Pancreas (tissue), 10 donors: Measurements from ENCODE around the gene U2AF1L4. TPM values are rescaled to one million over a fixed set of nuclear protein-coding genes. Genes with fewer than 3 reads are reported as not detected.

ENCODE experiments used
- ATAC-seq, 4 donors: fragments of 200-7000 bp; cut with Tn5 transposase; one replicate each; pipeline versions ENCODE4 v1.8.0 to v1.9.1; 2020; ENCODE audit warnings: mild to moderate bottlenecking in 4 of 4, moderate library complexity in 4 of 4
- DNase-seq, 6 donors: peaks; one replicate each; pipeline ENCODE4 v3.0.0-alpha.2; 2020
- FAIRE-seq: peaks from 2 replicates; lab custom pipeline; 2012; peaks lifted over from hg19 to GRCh38; lab: Jason Lieb, UNC
- H3K27ac ChIP-seq, 4 donors: fragments of 200-600 bp; sonication (generic); 1 replicate in 3 of 4; 2 replicates in 1 of 4; pipeline versions ENCODE4 v1.5.0 to v1.8.0; 2020
- H3K27me3 ChIP-seq, 4 donors: fragments of 200-600 bp; one replicate each; pipeline ENCODE4 v1.8.0; 2021
- H3K36me3 ChIP-seq, 3 donors: fragments of 200-600 bp; sonication (generic) in 1 of 3; one replicate each; pipeline versions ENCODE4 v1.5.0 to v1.8.0; 2020 to 2021
- H3K4me1 ChIP-seq, 3 donors: fragments of 200-600 bp; one replicate each; pipeline ENCODE4 v1.8.0; 2021
- H3K4me3 ChIP-seq, 4 donors: fragments of 200-600 bp; sonication (generic) in 2 of 4; one replicate each; pipeline versions ENCODE4 v1.5.0 to v1.8.0; 2020 to 2021
- H3K9me3 ChIP-seq, 4 donors: fragments of 200-600 bp; one replicate each; pipeline ENCODE4 v1.8.0; 2021
- WGBS, 2 donors: extraction: QIAGEN DNeasy Blood & Tissue Kit; methylation state at CpG; one replicate each; pipeline ENCODE4 v1.1.7; 2013; 5-methylcytosine and 5-hydroxymethylcytosine counted together
- intact Hi-C, 3 donors: fragments of 100-400 bp; cut with DNase I; formaldehyde crosslinking; loops; one replicate each; pipeline versions ENCODE4 v1.11.1 to v1.14.2; 2022
- polyA plus RNA-seq, 2 donors: library from polyadenylated mRNA; stranded (reverse); fragments of 200-250 nt; gene quantifications; one replicate each; pipeline ENCODE4 v1.2.3, GENCODE V29; 2013
- total RNA-seq, 6 donors: library from RNA; stranded (reverse); fragmentation: NEBNext Ultra II Directional in 4 of 6; extraction: Animal tissue kit (Norgen Biotek cat#: 25700) in 4 of 6; gene quantifications; one replicate each; pipeline versions ENCODE4 v1.2.1 to v1.2.4, GENCODE V29; 2021 to 2023
- TF ChIP-seq, protein P1 (sequence below), 4 donors: fragments of 200-600 bp; sonication (generic) in 3 of 4; IDR thresholded peaks; one replicate each; pipeline versions ENCODE4 v1.5.0 to v1.8.0; 2021; ENCODE audit warnings: antibody characterized with exemption in 4 of 4
- donor health status: healthy with polysubstance abuse.
- donor health status: DM: no; HTN: no; CAD: no; lungs with moderate emphysema.
- donor health status: DM: no; HTN: no; CAD: no.
- donor health status: control.
- donor health status: control.
- donor health status: Bipolar disorder and iron deficiency.
- donor health status: DM: yes; HTN: yes; CAD: no.
- donor health status: DM: no; HTN: no; CAD: no.
- donor health status: DM: no; HTN: no; CAD: no.
- donor health status: DM: yes; HTN: yes; CAD: no.

U2AF1L4 gene
- total and polyA plus RNA-seq, 8 donors = 9.7 to 124 (median 12.0) TPM

DNA sequence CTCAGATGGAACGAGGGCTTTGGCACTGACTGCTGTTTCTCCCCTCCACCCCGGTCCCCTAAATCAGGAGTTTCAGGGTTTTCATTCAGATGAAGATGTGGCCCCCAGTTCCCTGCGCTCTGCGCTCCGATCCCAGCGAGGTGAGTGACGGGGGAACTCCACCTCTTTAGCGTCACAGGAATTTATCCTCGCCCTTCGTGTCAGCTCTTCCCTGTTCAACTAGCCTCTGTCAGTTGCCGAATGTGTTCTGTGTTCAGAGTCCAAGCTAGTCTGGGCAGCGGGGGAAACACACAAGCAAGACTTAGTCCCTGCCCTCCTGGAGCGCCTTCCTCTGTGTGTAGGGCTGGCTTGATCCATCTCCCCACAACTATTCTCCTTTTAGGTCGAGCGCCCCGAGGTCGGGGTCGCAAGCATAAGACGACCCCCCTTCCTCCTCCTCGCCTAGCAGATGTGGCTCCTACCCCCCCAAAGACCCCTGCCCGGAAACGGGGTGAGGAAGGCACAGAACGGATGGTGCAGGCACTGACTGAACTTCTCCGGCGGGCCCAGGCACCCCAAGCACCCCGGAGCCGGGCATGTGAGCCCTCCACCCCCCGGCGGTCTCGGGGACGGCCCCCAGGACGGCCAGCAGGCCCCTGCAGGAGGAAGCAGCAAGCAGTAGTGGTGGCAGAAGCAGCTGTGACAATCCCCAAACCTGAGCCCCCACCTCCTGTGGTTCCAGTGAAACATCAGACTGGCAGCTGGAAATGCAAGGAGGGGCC, 25.6 kb downstream of the U2AF1L4 start:
- no peak for FAIRE-seq
- no peaks in the 10 kb centered on the region for H3K27me3 ChIP-seq
- peak overlapping the region in 2 of 4 donors; percentile 89 to 92 for H3K4me3 ChIP-seq
- H3K36me3 ChIP-seq = peaks cover 8 to 31% (median 27%) of the 10 kb centered on the region in 3 donors
- peaks cover 6 to 15% (median 8%) of the 10 kb centered on the region in 3 donors for H3K4me1 ChIP-seq
- ATAC-seq = no peak
- DNase-seq = peak in 3 of 6 donors; percentile 42 to 70 (median 48)
- no peak overlapping the region for H3K27ac ChIP-seq
- no peaks in the 10 kb centered on the region for H3K9me3 ChIP-seq
- TF ChIP-seq, protein P1, sequence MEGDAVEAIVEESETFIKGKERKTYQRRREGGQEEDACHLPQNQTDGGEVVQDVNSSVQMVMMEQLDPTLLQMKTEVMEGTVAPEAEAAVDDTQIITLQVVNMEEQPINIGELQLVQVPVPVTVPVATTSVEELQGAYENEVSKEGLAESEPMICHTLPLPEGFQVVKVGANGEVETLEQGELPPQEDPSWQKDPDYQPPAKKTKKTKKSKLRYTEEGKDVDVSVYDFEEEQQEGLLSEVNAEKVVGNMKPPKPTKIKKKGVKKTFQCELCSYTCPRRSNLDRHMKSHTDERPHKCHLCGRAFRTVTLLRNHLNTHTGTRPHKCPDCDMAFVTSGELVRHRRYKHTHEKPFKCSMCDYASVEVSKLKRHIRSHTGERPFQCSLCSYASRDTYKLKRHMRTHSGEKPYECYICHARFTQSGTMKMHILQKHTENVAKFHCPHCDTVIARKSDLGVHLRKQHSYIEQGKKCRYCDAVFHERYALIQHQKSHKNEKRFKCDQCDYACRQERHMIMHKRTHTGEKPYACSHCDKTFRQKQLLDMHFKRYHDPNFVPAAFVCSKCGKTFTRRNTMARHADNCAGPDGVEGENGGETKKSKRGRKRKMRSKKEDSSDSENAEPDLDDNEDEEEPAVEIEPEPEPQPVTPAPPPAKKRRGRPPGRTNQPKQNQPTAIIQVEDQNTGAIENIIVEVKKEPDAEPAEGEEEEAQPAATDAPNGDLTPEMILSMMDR (IDR thresholded peaks at IDR 0.05) = no peak
- 69 to 80% methylated on average over 30 to 32 of the region's 32 CpGs for WGBS, 2 donors
- intact Hi-C loops = loop anchor here in 1 of 3 donors (10.0 kb wide), 1 partner anchor 175 kb away; the partner anchor contains the start of gene TMEM147

DNA sequence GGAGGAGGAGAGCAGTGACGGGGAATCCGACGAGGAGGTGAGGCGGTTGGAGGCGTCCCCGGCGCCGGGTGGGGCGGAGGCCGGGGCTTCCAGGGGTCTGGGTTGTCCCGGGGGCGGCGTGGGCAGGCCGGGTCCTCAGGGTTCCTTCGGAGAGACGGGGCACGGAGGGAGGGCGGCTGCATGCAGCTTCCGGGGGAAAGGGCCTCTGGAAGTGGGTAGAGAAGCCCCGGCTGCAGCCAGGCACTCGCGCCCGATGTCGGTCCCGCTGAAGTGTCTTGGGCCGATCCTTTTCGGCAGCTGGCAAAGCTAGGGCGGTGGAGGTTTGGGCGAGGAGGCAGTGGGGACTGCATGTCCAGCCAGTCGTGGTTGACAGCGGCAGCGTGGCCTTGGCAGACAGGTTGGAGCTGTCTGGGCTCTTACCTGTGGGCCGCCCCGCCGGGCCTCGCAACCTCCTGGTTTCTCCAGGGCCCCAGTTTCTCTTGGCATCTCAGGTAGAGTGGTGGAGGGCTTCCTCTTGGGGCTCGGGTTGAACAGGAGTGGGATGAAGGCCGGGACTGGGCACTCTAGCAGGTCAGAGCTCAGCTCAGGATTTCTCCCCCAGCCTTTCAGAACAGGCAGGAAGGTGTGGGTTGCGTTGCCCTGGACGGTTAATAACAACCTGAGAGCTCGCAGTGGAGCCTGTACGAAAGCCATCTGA, 26.7 kb downstream of the U2AF1L4 start:
- Histone ChIP-seq H3K9me3 (no peaks in the 10 kb centered on the region), H3K4me3 (peak overlapping the region; percentile 83 to 92 (median 90)), H3K27ac (peak overlapping the region; percentile 62 to 79 (median 72)), H3K36me3 (peaks cover 6 to 20% (median 16%) of the 10 kb centered on the region in 3 donors), H3K27me3 (no peaks in the 10 kb centered on the region), H3K4me1 (peaks cover 6 to 15% (median 8%) of the 10 kb centered on the region in 3 donors)
- intact Hi-C loops = no loop called here
- 0 to 1% methylated on average over 29 to 42 of the region's 42 CpGs for WGBS, 2 donors
- TF ChIP-seq, protein P1 (IDR thresholded peaks at IDR 0.05) = no peak
- no peak for ATAC-seq
- peak; percentile 56 to 89 (median 69) for DNase-seq
- no peak for FAIRE-seq

DNA sequence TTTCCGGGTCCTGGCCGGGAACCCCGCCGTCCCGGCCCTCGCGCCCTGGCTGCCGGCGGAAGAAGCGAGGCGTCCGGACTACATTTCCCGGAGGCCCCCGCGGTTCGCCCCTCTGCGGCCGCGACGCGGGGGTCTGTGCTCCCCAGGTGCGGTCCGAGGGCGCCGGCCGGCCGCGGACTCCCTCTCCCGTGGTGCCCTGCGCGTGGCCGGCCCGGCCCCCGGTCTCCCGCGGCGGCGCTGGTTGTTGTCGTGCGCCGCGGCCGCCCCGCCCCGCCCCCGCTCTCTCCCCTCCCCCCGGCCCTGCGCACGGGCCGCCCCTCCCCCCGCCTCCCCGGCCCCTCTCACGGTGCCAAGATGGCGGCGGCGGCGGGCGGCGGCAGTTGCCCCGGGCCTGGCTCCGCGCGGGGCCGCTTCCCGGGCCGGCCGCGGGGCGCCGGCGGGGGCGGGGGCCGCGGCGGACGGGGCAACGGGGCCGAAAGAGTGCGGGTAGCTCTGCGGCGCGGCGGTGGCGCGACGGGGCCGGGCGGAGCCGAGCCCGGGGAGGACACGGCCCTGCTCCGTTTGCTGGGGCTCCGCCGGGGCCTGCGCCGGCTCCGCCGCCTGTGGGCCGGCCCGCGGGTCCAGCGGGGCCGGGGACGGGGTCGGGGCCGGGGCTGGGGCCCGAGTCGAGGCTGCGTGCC, 27.4 kb downstream of the U2AF1L4 start, which contains the start of gene KMT2B:
TSS of gene KMT2B (plus strand) at position 339 of the 680 bp plus-strand sequence. CDS start at position 355, 16 bp downstream.
- intact Hi-C loops = no loop called here
- Histone ChIP-seq H3K36me3 (peaks cover 5 to 13% (median 12%) of the 10 kb centered on the region in 3 donors), H3K27ac (peak within 1 kb of the TSS; percentile 65 to 85 (median 76)), H3K27me3 (no peaks in the 10 kb centered on the region), H3K4me3 (peak within 1 kb of the TSS; percentile 83 to 92 (median 90)), H3K4me1 (peaks cover 6 to 15% (median 8%) of the 10 kb centered on the region in 3 donors), H3K9me3 (no peaks in the 10 kb centered on the region)
- DNase-seq (peak in 2 of 6 donors; percentile 94 to 97), FAIRE-seq (no peak), ATAC-seq (peak in 3 of 4 donors; percentile 71 to 73 (median 71))
- TF ChIP-seq, protein P1 (IDR thresholded peaks at IDR 0.05) = no peak
- 1% methylated on average over 54 to 101 of the region's 109 CpGs for WGBS, 2 donors

DNA sequence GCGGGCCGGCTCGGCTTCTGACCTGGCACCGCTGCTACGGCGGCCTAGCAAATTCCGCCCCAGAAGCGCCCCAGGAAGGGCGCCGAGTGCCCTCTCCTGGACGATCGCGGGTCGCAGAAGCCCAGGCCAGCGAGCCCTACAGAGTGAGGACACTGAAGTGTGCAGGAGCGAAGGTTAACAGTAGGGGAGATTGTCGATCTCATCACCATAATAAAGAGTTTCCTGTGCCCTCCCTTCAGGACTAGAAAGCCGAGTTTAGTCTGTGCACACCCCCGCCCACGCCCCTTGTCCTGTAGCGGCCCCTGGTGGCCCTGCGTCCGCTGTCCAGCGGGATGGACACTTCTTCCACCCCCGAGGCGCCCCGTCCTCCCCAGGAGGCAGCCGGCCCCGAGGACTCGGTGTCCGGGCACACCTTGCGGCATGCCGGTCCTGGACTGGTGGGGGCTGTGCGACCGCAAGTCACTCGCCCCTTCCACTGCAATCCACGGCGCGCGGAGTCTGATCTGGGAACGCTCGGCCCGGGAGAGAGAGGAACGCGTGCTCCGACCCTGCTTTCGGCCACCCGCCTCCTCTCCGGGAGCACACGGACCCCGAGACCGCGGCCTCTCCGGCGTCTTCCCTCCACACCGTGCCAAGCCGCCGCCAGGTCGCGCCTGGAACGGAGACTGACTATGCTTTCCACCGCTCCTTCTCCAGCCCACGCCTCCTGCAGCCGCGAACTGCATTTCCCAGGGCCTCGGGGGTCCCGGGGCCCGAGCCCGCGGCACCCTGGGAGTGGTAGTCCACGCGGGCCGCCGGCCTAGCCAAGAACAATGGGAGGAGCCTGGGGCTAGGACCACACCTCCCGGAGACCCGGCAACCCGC, 28.2 kb downstream of the U2AF1L4 start:
- Histone ChIP-seq H3K27ac (peak overlapping the region; percentile 65 to 85 (median 76)), H3K4me3 (peak overlapping the region; percentile 76 to 92 (median 84)), H3K4me1 (peaks cover 6 to 15% (median 8%) of the 10 kb centered on the region in 3 donors), H3K27me3 (no peaks in the 10 kb centered on the region), H3K9me3 (no peaks in the 10 kb centered on the region), H3K36me3 (peaks cover 0 to 6% (median 4%) of the 10 kb centered on the region in 3 donors)
- TF ChIP-seq, protein P1 (IDR thresholded peaks at IDR 0.05) = peak; percentile 67 to 89 (median 72)
- DNase-seq (peak; percentile 90 to 98 (median 96)), FAIRE-seq (no peak), ATAC-seq (peak; percentile 88 to 94 (median 90))
- WGBS, 2 donors = 0 to 1% methylated on average over 67 to 77 of the region's 77 CpGs
- intact Hi-C loops = no loop called here
